ENCODE data around the gene CCDC148.
A peak's percentile ranks its signal among the peaks of the same experiment; 100 is the strongest.
"Not testable (repeated sequence)": the region's sequence is repeated elsewhere in the genome, so short reads cannot be mapped to it uniquely, and the experiment has no call there.

CCDC148 gene

DNA sequence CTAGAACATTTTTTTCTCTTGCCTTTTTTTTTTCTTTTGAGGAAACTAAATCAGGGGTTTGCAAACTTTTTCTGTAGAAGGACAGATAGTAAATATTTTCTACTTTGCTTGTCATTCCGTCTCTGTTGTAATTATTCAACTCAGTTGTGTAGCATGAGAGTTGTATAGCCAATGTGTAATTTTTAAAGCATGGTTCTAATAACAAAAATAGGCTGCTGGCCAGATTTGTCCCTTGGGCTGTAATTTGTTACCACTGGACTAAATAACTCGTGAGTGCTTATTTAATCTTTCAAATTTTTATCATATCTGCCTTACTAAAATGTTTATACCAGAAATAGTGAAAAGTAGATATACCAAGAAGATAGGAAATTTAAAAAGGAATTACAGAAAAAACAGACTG, 43.0 kb downstream of the CCDC148 start:
- no peak for DNase-seq

DNA sequence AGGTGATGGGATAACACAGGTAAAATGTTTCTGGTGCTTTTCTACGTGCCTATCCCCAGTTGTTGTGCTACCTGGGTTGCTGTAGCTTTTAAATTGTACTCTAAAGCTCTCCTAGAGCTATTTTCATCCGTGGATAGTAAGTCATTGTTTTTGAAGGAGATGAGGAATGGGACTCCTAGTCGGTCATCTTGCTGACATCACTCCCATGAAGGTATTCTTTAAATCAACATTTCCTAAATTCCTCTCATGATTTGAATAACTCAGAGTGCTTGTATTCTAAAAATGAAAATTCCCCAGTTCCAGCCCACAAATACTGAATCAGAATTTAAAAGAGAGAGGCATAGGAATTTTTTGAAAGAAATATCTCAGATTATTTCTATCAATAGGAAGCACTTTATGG, 44.3 kb downstream of the CCDC148 start:
- DNase-seq, result no peak

DNA sequence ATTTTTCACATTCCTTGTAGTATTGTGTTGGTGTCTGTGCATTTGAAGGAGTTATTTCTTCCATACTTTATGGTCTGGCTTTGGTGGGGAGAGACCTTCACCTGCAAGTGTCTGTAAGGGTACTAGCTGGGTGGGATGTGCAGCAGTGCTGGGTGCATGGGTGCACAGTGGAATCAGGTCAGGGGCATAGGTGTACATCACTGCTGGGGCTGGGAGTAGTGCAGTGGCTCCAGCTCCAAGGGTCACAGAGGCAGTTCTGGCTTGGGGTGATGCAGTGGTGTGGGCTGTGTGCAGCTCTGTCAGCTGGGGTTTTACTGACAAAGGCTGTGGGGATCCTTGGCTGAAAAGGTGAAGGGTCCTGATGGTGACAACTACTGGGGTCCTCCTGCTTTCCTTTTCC, 44.8 kb downstream of the CCDC148 start:
- DNase-seq, result no peak

DNA sequence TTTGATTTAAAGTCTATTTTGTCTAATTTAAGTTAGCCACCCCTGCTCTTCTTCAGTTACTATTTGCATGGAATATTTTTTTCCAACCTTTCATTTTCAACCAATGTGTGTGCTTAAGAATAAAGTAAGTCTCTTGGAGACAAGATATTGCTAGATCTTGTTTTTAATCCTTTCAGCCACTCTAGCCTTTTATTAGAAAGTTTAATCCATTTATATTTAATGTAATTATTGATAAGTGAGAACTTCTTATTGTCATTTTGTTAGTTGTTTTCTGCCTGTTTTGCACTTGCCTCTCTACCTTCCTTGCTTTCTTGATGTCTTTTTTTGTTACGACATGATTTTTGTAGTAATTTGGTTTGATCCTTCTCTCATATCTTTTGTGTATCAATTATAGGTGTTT, 46.4 kb downstream of the CCDC148 start:
- no peak for DNase-seq

DNA sequence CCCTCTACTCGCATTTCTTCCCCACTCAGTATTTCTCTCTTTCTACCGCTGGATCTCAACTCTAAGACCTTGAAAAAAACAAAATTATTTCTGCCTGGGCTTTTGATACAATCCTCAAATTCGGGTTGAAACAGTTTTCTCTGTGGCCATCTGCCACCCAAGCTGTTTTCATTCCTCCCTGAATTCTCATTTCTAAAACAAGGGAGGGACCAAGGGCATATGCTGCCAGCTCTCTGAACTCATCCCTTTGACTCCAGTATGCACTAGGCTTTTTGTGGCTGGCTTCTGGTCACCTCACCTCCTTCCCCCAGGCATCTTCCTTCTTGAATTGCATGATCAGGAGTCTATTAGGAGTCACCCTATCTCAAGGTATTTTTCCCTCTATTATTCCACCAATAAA, 49.5 kb downstream of the CCDC148 start:
- DNase-seq, result no peak

DNA sequence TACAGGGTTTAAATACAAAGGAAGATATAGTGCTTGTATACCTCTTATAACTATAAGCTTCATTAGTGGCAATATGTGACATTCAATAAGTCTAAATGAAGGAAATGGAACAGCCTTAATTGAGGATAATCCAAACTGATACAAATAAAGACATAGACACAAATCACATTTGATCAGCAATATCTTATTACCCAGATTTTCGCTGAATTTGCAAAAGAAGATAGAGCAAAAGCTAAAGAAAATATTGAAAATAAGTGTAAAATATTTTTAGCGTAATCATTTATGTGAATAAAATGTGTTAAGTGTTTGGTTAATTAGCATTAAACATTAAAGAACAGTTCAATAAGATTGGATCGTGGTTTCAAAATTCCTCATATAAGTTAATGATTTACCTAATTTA, 51.2 kb downstream of the CCDC148 start:
- no peak for DNase-seq

DNA sequence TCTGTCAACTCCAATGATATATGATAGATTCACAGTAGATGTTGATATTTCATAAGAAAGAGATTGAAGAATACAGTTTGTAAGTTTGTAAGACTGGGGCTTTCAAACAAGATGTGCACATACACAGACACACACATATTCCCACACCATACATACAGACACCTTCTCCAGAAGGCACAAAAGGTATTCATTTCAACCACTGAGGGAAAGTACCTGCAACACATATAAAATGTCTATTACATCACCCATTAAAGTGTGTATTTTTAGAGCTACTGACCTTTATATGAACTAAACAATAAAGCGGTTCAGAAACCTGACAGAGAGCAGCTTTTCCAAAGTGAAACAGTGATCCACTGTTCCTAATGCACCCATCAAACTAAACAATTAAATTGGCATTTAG, 53.3 kb downstream of the CCDC148 start:
- no peak for DNase-seq

DNA sequence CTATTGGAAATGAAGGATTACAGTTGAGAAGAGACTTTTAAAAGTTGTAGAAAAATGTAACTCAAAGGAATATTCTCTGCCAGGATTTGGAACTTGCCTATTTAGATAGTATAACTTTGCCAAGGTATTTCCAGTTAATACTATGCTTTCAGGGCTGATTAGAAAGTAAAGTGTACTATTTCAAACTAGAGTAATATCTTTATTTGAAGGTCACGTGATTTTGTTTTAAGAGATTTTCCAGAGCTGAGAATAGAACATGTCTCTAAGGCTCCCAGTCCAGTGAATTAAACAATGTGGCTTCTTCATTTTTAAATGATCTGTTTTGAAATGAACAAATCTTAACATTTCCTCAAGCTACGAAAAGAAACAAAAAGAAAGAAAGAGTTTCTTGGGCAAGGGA, 53.9 kb downstream of the CCDC148 start:
- no peak for DNase-seq

DNA sequence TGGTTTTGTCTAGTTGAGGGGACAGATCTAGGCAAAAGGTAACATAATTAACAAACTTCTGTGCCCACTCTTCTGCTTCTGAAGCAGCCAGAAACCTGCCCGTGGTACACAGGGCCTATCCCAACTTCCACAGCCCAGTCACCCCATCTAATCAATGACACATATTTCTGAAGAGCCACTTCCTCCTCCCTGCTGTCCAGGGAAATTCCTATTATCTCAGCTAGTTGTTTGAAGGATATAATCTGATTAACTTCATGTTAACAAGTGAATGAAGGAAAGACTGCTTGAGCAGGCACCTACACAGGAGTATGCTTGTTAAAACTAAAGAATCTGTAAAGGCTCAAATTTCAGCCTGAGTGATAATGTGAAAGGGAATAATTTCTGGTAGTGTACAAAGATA, 61.4 kb downstream of the CCDC148 start:
- DNase-seq, result no peak

DNA sequence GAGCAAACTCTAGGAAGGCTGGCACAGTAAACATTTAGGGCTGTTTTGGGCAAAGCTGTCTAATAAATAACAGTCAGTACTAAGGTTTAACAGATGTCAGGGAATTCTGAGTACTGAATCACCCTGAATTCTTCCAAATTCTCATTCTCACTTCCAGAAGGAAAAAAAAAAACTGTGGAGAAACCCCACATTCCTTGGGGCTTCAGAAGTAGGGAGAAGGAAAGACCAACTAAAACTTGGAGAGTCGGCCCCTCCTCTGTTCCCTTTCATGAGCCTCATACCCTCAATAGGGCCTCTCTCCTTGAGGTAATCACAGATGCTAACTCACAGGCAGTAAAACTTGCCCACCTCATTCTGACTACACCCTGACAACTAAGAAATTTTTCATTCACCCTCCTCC, 62.1 kb downstream of the CCDC148 start:
- no peak for DNase-seq

DNA sequence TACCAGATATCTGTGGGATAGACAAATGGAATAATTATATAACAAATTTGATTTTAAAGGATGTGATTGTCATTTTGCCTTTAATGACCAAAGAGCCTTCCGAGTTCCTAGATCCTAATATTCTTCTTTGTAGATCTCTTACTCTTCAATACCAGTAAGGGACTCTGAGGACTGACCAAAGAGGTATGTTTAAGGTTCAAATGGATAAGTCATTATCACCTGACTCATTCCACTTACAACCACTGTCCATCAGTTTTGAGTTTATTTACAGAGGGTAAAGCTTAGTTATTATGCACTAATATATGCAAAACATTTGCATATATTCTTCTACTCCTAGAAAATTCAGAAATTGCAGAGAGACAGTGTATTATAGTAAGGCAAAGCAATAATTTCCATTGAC, 62.7 kb downstream of the CCDC148 start:
- DNase-seq, result no peak

DNA sequence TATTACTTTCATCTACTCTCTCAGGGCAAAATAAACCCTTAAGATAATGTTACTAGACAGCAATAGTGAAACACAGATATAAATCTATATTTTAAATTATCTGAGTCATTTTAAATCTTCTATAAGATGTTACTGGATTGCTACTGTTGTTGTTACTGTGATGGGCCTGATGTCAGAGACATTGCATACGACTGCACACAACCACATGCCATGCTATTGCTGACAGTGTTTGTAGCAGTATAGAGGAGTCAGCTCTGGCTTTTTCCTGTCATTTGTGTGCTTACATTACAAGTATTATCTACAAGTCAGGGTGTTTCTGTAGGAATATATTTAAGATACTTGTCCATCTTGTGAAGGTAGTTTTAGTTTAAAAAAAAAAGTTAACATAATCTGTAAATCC, 63.9 kb downstream of the CCDC148 start:
- DNase-seq, result no peak

DNA sequence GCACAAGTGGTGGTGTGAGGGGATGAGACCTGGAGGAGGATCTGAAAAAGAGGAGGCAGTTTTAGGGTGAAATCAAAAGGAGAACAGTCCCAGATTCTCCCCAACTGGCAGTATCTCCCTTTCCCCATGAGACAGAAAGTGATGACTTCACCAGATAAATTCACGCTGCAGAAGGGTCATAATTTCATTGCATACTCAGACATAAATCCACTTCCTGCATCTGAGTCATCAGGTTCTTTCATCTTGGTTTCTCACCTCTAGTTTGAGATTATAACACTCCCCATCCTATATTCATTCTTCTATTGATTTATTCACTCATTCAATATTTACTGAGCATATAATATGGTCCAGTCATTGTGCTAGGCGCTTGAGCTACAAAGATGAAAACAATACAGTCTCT, 64.7 kb downstream of the CCDC148 start:
- peak; percentile 11 for DNase-seq

DNA sequence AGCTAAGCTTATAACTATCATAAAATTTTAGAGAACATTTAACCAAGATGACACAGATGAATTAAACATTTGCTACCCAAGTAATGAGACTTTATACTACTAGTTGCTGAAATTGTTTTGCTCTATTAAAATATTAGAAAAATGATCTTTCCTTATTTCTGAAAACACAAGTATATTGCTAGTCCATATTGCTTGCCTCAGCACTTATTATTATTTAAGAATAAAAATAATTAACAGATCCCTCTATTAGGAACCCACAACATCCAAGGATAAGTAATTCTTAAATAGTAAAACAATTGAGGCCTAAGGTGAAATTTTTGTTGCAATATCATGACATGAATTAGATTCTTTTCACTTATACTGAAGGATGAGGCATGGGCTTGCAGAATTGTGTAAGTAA, 65.2 kb downstream of the CCDC148 start:
- DNase-seq, result no peak

DNA sequence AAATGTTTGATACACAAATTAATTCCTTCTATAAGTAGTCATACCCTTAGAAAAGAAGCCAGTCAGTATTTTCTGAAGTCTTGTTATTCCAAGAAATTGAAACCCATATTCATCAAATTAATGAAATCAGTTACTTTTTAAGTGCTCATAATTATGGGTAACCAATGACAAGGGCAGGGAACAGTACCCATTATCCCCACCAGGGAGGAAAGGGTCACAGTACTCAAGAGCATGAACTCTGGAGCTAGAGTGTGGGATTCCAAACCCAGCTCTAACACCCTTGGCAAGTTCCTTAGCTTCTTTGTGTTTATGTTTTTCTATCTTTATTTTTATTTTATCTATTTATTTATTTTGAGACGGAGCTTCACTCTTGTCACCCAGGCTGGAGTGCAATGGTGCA, 68.4 kb downstream of the CCDC148 start:
- no peak for DNase-seq

DNA sequence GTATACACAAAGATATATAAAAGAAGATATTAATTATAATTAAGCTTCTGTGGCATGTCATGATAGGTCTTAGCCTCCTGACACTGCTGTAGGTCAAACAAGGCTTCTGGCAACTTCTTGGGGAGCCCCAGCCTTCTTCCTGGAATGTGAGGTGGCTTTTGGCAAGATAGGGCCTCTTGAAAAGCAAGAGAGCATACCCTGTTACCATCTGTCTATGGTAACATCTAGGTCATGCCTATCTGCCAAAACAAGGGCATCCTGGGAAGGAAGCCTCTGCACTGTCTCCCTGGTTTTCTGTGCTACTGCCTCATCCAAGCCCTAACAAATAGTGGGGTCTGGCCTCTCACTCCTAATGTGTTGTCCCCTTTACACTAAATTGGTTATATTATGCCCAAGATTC, 70.9 kb downstream of the CCDC148 start:
- no peak for DNase-seq

DNA sequence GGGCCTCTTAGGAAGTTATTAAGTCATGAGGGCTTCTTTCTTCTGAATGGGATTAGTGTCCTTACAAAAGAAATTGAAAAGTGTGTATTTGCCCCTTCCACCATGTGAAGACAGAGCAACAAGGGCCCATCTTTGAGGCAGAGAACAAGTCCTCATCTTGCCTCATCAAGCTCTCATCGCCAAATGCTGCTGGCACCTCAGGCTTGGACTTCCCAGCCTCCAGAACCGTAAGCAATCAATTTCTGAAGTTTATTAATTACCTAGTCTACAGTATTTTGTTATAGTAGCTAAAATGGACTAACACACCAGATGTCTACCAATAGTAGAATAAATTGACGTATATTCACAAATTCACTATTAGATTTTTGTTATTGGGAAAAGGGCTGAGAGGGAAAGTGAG, 74.6 kb downstream of the CCDC148 start:
- no peak for DNase-seq

DNA sequence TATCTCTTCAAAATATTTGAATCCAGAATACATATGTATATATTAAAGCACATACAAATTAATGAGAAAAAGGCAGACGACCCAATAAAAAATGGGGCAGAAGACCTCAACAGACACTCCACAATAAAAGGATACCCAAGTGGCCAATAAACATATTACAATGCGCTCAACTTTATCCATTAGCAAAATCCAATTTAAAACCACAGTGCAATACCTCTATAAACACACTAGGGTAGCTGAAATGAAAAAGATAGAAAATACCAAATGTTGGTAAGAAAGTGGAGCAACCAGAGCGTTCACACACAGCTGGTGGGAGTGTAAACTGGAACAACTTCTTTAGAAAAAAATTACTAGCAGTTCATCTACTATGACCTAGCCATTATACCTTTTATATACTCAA, 75.3 kb downstream of the CCDC148 start:
- DNase-seq, result no peak

DNA sequence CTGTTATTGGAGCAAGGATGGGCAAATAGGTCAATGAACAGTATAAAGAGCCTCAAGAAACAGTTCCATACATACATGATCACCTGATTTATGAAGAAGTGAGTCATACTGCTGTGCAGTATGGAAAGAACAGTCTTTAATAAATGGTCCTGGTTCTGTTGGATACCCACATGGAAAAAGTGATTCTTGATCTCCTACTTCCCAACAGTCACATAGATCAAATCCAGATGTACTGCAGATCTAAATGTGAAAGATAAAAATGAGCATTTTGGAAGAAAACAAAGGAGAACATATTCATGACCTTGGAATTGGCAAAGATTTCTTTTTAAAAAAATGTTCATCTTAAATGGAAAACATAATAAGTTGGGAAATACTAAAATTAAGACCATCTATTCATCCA, 75.8 kb downstream of the CCDC148 start:
- DNase-seq, result no peak

DNA sequence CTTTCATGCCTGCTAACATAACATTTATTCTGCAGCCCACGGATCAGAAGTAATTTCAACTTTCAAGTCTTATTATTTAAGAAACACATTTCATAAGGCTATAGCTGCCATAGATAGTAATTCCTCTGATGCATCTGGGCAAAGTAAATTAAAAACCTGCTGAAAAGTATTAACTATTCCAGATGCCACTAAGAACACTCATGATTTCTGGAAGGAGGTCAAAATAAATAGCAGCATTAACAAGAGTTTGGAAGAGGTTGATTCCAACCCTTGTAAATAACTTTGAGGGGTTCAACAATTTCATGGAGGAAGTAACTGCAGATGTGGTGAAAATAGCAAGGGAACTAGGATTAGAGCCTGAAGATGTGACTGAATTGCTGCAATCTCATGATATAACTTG, 77.6 kb downstream of the CCDC148 start:
- no peak for DNase-seq

DNA sequence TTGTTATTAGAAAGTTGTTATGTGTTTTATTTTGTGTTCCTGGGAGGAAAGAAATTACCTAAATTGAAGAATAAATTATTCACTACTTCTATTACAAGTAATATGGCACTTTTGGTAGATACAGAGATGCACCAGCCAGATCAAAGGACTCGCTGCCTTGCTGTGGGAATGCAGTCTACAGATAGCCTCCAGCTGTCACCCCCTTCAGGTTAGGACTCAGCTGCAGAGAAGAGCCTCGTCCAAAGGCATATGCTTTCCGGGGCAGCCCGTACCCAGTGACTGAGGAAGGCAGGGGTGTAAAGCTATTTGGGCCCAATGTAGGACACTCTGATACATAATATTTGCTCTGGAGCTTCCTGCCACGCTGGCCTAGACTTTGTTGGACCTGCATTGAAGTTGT, 90.2 kb downstream of the CCDC148 start:
- no peak for DNase-seq

DNA sequence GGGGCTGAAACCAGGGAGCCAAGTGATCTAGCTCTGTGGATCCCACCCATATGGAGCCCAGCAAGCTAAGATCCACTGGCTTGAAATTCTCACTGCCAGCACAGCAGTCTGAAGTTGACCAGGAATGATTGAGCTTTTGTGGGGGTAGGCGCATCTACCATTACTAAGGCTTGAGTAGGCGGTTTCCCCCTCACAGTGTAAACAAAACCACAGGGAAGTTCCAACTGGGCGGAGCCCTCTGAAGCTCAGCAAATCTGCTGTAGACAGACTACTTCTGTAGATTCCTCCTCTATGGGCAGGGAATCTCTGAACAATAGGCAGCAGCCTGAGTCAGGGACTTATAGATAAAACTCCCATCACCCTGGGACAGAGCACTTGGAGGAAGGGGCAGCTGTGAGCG, 96.7 kb downstream of the CCDC148 start:
- DNase-seq, result no peak

DNA sequence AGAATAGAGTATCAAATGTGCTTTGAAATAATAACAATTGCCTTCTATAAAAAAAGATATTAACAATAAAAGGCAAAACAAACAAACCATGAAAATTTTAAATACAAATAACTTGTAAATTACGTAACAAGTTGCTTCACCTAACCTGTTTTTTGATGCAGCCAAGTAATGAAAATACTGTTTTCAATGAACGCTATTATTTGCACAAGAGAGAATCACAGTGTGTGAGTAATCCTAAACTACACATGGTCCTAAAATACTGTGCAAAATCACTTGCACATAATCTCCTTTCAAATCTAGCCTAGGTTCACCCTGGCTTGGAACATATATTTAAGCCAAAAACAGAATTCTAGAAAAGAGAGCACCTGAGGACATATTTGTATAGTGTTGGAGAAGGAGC, 98.9 kb downstream of the CCDC148 start:
- no peak for DNase-seq

DNA sequence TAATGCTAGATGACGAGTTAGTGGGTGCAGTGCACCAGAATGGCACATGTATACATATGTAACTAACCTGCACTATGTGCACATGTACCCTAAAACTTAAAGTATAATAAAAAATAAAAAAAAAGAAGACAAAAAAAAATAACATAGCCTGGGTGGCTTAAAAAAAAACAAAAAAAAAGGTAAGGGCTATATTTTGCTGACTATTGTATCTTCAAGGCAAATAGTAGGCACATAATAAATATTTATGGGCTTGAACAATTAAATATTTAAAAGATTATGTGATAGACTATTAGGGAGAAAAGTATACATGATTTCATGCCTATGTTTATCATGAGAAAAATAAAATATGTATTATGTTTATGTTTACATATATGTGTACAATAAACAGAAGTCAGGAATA, 99.4 kb downstream of the CCDC148 start:
- DNase-seq, result no peak

DNA sequence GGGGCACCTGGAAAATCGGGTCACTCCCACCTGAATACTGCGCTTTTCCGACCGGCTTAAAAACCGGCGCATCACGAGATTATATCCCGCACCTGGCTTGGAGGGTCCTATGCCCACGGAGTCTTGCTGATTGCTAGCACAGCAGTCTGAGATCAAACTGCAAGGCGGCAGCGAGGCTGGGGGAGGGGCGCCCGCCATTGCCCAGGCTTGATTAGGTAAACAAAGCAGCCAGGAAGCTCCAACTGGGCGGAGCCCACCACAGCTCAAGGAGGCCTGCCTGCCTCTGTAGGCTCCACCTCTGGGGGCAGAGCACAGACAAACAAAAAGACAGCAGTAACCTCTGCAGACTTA, 105.1 kb downstream of the CCDC148 start:
- DNase-seq, result not testable (repeated sequence)

DNA sequence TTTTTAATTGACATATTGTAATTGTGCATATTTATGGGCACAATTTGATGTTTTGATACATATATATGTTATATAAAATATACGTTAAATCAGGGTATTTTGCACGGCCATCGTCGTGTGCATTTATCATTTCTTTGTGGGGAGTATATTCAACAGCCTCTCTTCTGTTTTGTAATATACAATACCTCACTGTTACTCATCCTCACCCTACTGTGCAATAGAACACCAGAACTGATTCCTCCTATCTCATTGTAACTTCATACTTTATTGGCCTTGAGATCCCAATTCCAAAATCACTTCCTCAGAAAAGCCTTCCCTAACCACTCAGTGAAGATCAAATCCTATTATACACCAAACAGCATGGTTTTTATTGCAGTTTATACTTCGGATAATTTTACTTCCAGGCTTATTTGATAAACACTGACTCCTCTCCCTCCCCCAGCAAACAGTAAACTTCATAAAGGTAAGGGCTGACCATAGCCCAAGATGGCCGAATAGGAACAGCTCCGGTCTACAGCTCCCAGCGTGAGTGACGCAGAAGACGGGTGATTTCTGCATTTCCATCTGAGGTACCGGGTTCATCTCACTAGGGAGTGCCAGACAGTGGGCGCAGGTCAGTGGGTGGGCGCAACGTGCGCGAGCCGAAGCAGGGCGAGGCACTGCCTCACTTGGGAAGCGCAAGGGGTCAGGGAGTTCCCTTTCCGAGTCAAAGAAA, 105.6 kb downstream of the CCDC148 start:
- not testable (repeated sequence) for DNase-seq

All from CD4-positive, alpha-beta T cell treated with Interleukin-10 for 1 hour (primary cell).